Karpas-422 (cell line): ENCODE results near the gene RAMAC. TPM values are rescaled to one million over a fixed set of nuclear protein-coding genes. Genes with fewer than 3 reads are reported as not detected.
A peak's percentile ranks its signal among the peaks of the same experiment; 100 is the strongest.
"Not testable (repeated sequence)": the region's sequence is repeated elsewhere in the genome, so short reads cannot be mapped to it uniquely, and the experiment has no call there.

Experiments used
- DNase-seq: peaks from one replicate; pipeline ENCODE4 v3.0.0-alpha.2; 2015
- H2AFZ ChIP-seq: fragments of 200-600 bp; sonication (generic); 2 replicates; pipeline ENCODE4 v1.6.1; 2014; ENCODE audit warnings: antibody characterized with exemption, low read length, mixed read lengths
- H3K27ac ChIP-seq: fragments of 200-600 bp; sonication (generic); 2 replicates; pipeline ENCODE4 v1.5.1; 2014; ENCODE audit warnings: mild to moderate bottlenecking, low read length, moderate library complexity
- H3K27me3 ChIP-seq: fragments of 200-600 bp; sonication (generic); 2 replicates; pipeline ENCODE4 v1.6.1; 2014; ENCODE audit warnings: low read length, mixed read lengths
- H3K36me3 ChIP-seq: fragments of 200-600 bp; sonication (generic); 2 replicates; pipeline ENCODE4 v1.6.1; 2014; ENCODE audit warnings: low read length, mixed read lengths; ENCODE audit not compliant: insufficient read depth
- H3K4me1 ChIP-seq: fragments of 200-600 bp; sonication (generic); 2 replicates; pipeline ENCODE4 v1.6.1; 2014; ENCODE audit warnings: mild to moderate bottlenecking, low read length, mixed read lengths
- H3K4me2 ChIP-seq: fragments of 200-600 bp; sonication (generic); 2 replicates; pipeline ENCODE4 v1.6.1; 2014; ENCODE audit warnings: low read length, low read depth, mild to moderate bottlenecking; ENCODE audit not compliant: poor library complexity, severe bottlenecking
- H3K4me3 ChIP-seq: fragments of 200-600 bp; sonication (generic); 2 replicates; pipeline ENCODE4 v1.5.1; 2014; ENCODE audit warnings: mild to moderate bottlenecking, antibody characterized with exemption, low read length, mixed read lengths
- H3K79me2 ChIP-seq: fragments of 200-600 bp; sonication (generic); 2 replicates; pipeline ENCODE4 v1.6.1; 2014; ENCODE audit warnings: mild to moderate bottlenecking, low read length, mixed read lengths
- H3K9ac ChIP-seq: fragments of 200-600 bp; sonication (generic); 2 replicates; pipeline ENCODE4 v1.6.0; 2014; ENCODE audit warnings: low read length
- H3K9me2 ChIP-seq: fragments of 200-600 bp; sonication (generic), shearing (Covaris generic); replicated peaks from 2 replicates; pipeline ENCODE4 v1.6.0; 2014; ENCODE audit warnings: mild to moderate bottlenecking, low read length, moderate library complexity; ENCODE audit not compliant: insufficient read depth
- H3K9me3 ChIP-seq: fragments of 300-700, 200-600 bp; sonication (generic); 2 replicates; pipeline ENCODE4 v1.6.1; 2014; ENCODE audit warnings: low read length, mixed read lengths
- H4K20me1 ChIP-seq: fragments of 200-600 bp; sonication (generic); 2 replicates; pipeline ENCODE4 v1.6.1; 2014; ENCODE audit warnings: mild to moderate bottlenecking, antibody characterized with exemption, low read length, low read depth; ENCODE audit not compliant: insufficient read depth
- total RNA-seq: library from RNA; depleted of rRNA; stranded (reverse); fragments of >200 nt; shearing (Covaris generic); gene quantifications from 2 replicates; pipeline ENCODE4 v1.2.3, GENCODE V29; 2014; ENCODE audit warnings: low replicate concordance; rRNA removed

RAMAC gene
- total RNA-seq, result 37.5 and 45.9 TPM in 2 replicates

DNA sequence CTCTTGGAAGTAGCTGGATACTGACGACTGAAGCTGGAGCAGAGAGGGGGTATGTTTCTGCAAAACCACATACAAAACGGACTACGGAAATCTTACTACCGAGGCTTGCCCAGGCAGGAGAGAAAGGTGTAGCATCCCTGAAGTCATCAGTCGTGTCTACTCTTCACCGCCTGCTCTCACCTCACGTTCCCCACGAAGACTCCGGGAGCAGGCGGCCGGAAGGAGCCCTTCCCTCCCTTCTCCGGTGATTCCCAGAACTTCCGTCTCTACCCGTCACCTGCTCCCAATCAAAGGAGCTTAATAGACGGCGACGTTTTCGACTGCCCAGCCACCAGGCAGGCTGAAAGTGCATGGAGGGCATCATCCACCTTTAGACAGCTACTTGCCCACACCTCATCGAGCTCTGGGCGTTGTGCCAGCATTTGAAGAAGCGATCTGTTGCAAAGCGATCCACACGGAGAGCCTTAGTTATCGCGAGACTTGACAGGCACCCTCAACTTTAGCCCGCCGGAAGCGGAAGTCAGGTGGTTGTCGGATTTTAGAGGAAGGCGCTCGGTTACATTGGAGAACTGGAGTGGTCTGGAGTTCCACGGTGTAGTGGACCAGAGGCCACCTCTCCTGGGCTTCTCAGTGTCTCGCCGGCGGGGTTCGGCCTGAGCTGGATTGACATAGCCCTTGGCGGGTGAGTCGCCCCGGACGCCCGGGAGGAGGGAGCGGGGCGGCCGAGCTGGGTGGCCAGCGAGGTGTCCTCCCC, at the start of gene RAMAC:
Gene RAMAC (plus strand): TSS at position 523 of the 754 bp plus-strand sequence. CDS start 2,809 bp downstream, outside the sequence.
- peak; percentile 99 for DNase-seq
- Histone ChIP-seq H3K79me2 (peaks cover 42% of the 10 kb centered on the region), H3K9me3 (no peaks in the 10 kb centered on the region), H3K4me3 (peak within 1 kb of the TSS; percentile 99), H3K9me2 (no peaks in the 10 kb centered on the region), H2AFZ (peak within 1 kb of the TSS; percentile 84), H3K9ac (peak within 1 kb of the TSS; percentile 91), H3K27me3 (no peaks in the 10 kb centered on the region), H3K4me2 (peak within 1 kb of the TSS; percentile 86), H3K27ac (peak within 1 kb of the TSS; percentile 45; the same call in 1 of the 2 replicates), H3K4me1 (peaks cover 23% of the 10 kb centered on the region), H3K36me3 (peaks cover 11% of the 10 kb centered on the region; the same call in 1 of the 2 replicates), H4K20me1 (no peaks in the 10 kb centered on the region; the same call in 1 of the 2 replicates)

DNA sequence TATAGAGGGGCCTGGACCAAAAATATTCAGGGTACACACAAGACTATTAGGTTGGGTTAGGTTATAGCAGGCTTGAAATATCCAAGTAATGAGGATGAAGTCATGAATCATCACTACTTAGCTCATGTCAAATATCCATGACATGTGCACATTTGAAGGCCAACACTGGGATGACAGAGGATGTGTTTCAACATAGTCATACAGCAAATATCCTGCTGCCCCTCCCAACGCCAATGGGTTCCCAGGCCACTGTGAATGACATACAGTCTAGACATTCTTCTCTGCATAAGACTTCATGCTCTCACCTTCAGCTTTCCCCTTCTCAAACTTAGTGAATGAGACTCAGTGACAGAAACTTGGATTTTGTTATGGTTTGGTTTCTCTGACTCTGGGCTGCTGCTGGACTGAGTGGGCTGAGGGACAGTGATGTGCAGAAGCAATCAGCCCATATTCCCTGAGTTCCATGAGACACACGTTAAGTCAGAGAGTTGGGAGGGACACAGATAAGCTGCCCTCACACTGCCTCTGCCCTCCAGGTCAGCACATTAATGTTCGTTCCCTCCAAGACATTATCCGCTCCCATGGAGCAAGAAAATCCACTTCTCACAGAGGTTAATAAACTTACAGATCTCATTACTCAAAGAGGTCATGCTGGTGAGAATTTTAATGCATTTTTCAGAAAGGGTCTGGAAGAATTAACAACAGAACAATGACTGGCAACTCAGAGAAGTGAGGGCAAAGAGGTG, 48.9 kb upstream of the RAMAC start:
- Histone ChIP-seq H3K4me2 (no peak overlapping the region), H4K20me1 (no peaks in the 10 kb centered on the region), H3K79me2 (no peaks in the 10 kb centered on the region), H3K9me2 (no peaks in the 10 kb centered on the region), H3K9me3 (no peaks in the 10 kb centered on the region), H3K36me3 (no peaks in the 10 kb centered on the region), H2AFZ (no peak overlapping the region), H3K4me3 (no peak overlapping the region), H3K27ac (no peak overlapping the region), H3K9ac (no peak overlapping the region), H3K4me1 (no peaks in the 10 kb centered on the region), H3K27me3 (no peaks in the 10 kb centered on the region)
- no peak for DNase-seq

DNA sequence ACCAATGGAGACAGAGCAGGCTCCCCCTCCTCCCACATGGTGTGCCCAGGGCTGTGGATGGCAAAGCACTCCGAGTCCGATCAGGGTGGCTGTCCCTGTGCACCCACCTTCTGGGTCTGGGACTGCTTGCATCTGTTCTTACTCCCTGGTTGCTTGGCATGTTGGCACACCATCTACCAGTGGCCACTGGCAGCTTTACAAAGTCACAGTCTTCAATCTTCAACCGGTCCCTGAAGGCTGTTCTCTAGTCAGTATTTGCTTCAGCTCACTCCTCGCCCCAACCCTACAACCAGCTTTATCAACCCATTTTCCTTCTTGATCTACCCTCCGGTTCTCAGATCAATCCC, 48.3 kb upstream of the RAMAC start:
- Histone ChIP-seq H3K4me1 (no peaks in the 10 kb centered on the region), H3K4me2 (no peak overlapping the region), H3K9me3 (no peaks in the 10 kb centered on the region), H4K20me1 (no peaks in the 10 kb centered on the region), H3K27ac (no peak overlapping the region), H2AFZ (no peak overlapping the region), H3K4me3 (no peak overlapping the region), H3K36me3 (no peaks in the 10 kb centered on the region), H3K79me2 (no peaks in the 10 kb centered on the region), H3K9ac (no peak overlapping the region), H3K9me2 (no peaks in the 10 kb centered on the region), H3K27me3 (no peaks in the 10 kb centered on the region)
- no peak for DNase-seq

DNA sequence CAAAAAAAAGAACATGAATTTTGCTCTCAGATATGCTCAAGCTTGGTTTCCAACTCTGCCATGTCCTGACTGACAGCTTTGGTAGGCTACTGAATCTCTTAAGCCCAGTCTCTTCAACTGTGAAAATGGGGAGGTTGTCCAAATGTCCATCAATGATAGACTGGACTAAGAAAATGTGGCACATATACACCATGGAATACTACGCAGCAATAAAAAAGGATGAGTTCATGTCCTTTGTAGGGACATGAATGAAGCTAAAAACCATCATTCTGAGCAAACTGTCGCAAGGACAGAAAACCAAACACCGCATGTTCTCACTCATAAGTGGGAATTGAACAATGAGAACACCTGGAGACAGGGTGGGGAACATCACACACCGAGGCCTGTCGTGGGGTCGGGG, 46.3 kb upstream of the RAMAC start:
- H3K9me2 ChIP-seq, H3K4me3 ChIP-seq, DNase-seq, H2AFZ ChIP-seq, H3K9ac ChIP-seq, H3K79me2 ChIP-seq, H3K4me1 ChIP-seq, H3K27ac ChIP-seq, H4K20me1 ChIP-seq, H3K4me2 ChIP-seq, H3K27me3 ChIP-seq, H3K36me3 ChIP-seq, H3K9me3 ChIP-seq: not testable (repeated sequence)

DNA sequence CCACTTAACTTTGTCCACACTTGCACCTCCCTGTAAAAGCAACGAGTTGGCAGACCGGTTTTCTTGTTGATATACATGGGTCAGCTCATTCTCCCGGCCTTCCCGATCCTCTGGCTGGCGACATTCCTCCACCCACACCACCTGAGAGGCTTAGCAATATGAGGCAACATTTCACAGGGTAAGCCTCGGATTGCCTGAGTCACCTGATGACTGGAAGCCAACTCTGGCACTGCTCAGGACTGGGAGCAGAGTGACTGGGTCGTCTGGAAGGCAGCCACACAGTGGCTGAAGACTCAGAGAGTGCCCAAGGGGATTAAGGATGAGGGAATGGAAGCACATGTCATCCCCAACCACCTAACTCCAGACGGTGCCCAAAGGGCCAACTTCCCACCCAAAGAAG, 43.3 kb upstream of the RAMAC start:
- no peak for DNase-seq
- no peaks in the 10 kb centered on the region for H3K36me3 ChIP-seq

DNA sequence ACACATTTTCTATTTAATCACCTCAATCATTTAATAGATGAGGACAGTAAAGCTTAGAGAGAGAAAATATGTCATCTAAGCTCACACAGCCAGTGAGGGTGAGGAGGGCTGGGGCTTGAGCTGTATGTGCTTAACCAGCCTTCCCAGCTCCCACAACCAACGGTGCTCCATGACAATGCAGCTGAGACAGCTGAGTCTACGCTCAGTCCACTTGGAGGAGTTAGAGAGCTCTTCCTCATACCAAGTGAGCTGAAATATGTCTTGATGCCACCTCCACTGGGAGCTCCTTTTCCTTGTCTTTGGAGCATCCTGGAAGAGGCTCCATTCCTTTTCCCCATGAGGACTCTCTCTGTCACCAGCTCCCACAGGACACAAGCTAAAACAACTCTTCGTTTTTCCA, 42.8 kb upstream of the RAMAC start:
- H4K20me1 ChIP-seq, result no peaks in the 10 kb centered on the region
- no peak overlapping the region for H3K4me2 ChIP-seq
- H3K9ac ChIP-seq, result no peak overlapping the region
- H3K27ac ChIP-seq, result no peak overlapping the region
- peaks cover 5% of the 10 kb centered on the region for H3K4me1 ChIP-seq
- no peaks in the 10 kb centered on the region for H3K36me3 ChIP-seq
- H3K9me2 ChIP-seq, result no peaks in the 10 kb centered on the region
- no peaks in the 10 kb centered on the region for H3K9me3 ChIP-seq
- H3K4me3 ChIP-seq, result no peak overlapping the region
- no peaks in the 10 kb centered on the region for H3K27me3 ChIP-seq
- no peaks in the 10 kb centered on the region for H3K79me2 ChIP-seq
- no peak for DNase-seq
- no peak overlapping the region for H2AFZ ChIP-seq

More for the DNA sequence above, 43.3 kb upstream of the RAMAC start:
- Histone ChIP-seq H3K4me1 (peaks cover 5% of the 10 kb centered on the region), H3K27ac (no peak overlapping the region), H3K9me3 (no peaks in the 10 kb centered on the region), H2AFZ (no peak overlapping the region), H3K9me2 (no peaks in the 10 kb centered on the region), H3K4me3 (no peak overlapping the region), H3K9ac (no peak overlapping the region), H3K79me2 (no peaks in the 10 kb centered on the region), H4K20me1 (no peaks in the 10 kb centered on the region), H3K27me3 (no peaks in the 10 kb centered on the region), H3K4me2 (no peak overlapping the region)

DNA sequence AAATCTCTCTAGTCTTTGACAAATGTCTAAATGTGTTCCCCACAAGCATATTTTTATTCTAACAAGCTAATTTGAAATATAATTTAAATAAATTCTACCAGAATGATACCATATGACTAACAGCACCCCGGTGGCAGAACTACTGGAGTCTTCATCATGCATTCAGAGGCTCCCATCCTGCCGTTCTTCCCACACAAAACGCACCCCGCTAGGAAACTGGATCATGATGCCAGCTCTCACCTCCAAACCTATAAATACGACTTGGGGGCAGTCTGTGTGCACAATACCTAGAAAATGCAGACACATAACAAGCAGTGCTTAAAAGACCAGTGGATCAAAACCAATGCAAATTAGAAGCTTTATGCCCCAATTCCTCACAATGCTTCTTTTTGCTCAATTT, 42.0 kb upstream of the RAMAC start:
- Histone ChIP-seq H3K36me3 (no peaks in the 10 kb centered on the region), H3K79me2 (no peaks in the 10 kb centered on the region), H3K9me3 (no peaks in the 10 kb centered on the region), H3K9ac (no peak overlapping the region), H3K4me1 (peaks cover 5% of the 10 kb centered on the region), H3K9me2 (no peaks in the 10 kb centered on the region), H3K4me2 (no peak overlapping the region), H3K27me3 (no peaks in the 10 kb centered on the region), H3K27ac (no peak overlapping the region), H4K20me1 (no peaks in the 10 kb centered on the region), H2AFZ (no peak overlapping the region), H3K4me3 (no peak overlapping the region)
- DNase-seq, result no peak

DNA sequence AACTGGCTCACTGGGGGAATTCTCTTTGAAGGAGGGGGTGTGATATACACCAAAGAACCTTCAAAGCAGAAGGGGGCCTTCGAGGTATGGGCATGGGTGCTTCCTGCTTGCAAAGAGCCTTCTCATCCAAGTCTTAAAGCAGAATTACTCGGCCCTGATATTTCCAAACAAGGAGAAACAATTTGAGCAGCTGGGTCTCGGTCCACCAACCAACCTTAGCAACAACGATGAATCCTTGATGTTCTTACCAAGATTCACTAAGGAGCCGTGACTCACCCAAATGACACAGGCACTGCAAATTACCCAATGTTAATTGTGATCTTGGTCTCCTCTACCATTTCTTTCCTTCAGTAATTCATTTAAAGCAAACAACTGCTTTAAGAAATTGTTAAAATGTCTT, 41.2 kb upstream of the RAMAC start:
- H2AFZ ChIP-seq, result no peak overlapping the region
- peaks cover 5% of the 10 kb centered on the region for H3K4me1 ChIP-seq
- no peak overlapping the region for H3K4me2 ChIP-seq
- H3K27me3 ChIP-seq, result no peaks in the 10 kb centered on the region
- H3K27ac ChIP-seq, result no peak overlapping the region
- H3K79me2 ChIP-seq, result no peaks in the 10 kb centered on the region
- H3K9me3 ChIP-seq, result no peaks in the 10 kb centered on the region
- no peaks in the 10 kb centered on the region for H3K36me3 ChIP-seq
- no peaks in the 10 kb centered on the region for H4K20me1 ChIP-seq
- H3K9me2 ChIP-seq, result no peaks in the 10 kb centered on the region
- no peak overlapping the region for H3K9ac ChIP-seq
- DNase-seq, result no peak
- no peak overlapping the region for H3K4me3 ChIP-seq
